Measurements from ENCODE around the gene CXCR2. TPM values are rescaled to one million over a fixed set of nuclear protein-coding genes. Genes with fewer than 3 reads are reported as not detected.
A peak's percentile ranks its signal among the peaks of the same experiment; 100 is the strongest.

Gene CXCR2
- total RNA-seq, 6 donors from 2014 or later: 0.79 to 25.8 (median 7.2) TPM

GRCh38 chr2:218081695-218082094, 44.1 kb upstream of the CXCR2 start:
- DNase-seq: peak in 1 of 2 donors; percentile 43

GRCh38 chr2:218082586-218083351, 43.1 kb upstream of the CXCR2 start:
- no peak for TF ChIP-seq POLR2AphosphoS5 (IDR thresholded peaks at IDR 0.05)
- no peak for TF ChIP-seq POLR2A (IDR thresholded peaks at IDR 0.05)
- H3K27me3 ChIP-seq: no peaks in the 10 kb centered on the region
- H3K4me3 ChIP-seq: no peak overlapping the region
- peaks cover 8 to 13% (median 11%) of the 10 kb centered on the region in 4 donors for H3K9me3 ChIP-seq
- H3K36me3 ChIP-seq: no peaks in the 10 kb centered on the region
- H3K4me1 ChIP-seq: no peaks in the 10 kb centered on the region
- H3K27ac ChIP-seq: no peak overlapping the region
- DNase-seq (no peak), ATAC-seq (ENCODE audit: low FRiP score in 2 of 2) (no peak)
- 68 to 77% methylated on average over 12 to 14 of the region's 14 CpGs for WGBS, 2 donors

More at GRCh38 chr2:218081695-218082094, 44.1 kb upstream of the CXCR2 start:
- H3K27ac ChIP-seq: no peak overlapping the region
- H3K4me1 ChIP-seq: no peaks in the 10 kb centered on the region
- H3K9me3 ChIP-seq: peaks cover 5 to 7% (median 6%) of the 10 kb centered on the region in 4 donors
- H3K27me3 ChIP-seq: no peaks in the 10 kb centered on the region
- 78 to 83% methylated on average over 7 of the region's 7 CpGs for WGBS, 2 donors
- no peak for TF ChIP-seq POLR2AphosphoS5 (IDR thresholded peaks at IDR 0.05)
- no peak for TF ChIP-seq EP300 (IDR thresholded peaks at IDR 0.05)
- H3K36me3 ChIP-seq: no peaks in the 10 kb centered on the region
- H3K4me3 ChIP-seq: no peak overlapping the region
- no peak for ATAC-seq (ENCODE audit: low FRiP score in 2 of 2)

GRCh38 chr2:218083352-218083676, 42.5 kb upstream of the CXCR2 start:
- H3K4me3 ChIP-seq: no peak overlapping the region
- no peak overlapping the region for H3K27ac ChIP-seq
- TF ChIP-seq EP300 (IDR thresholded peaks at IDR 0.05) (no peak), POLR2AphosphoS5 (IDR thresholded peaks at IDR 0.05) (no peak), POLR2A (IDR thresholded peaks at IDR 0.05) (no peak), CTCF (IDR thresholded peaks at IDR 0.05) (no peak)
- no peak for ATAC-seq (ENCODE audit: low FRiP score in 2 of 2)
- H3K27me3 ChIP-seq: no peaks in the 10 kb centered on the region
- DNase-seq: no peak
- peaks cover 8 to 13% (median 11%) of the 10 kb centered on the region in 4 donors for H3K9me3 ChIP-seq
- H3K36me3 ChIP-seq: no peaks in the 10 kb centered on the region
- no peaks in the 10 kb centered on the region for H3K4me1 ChIP-seq
- WGBS, 2 donors: 84% methylated on average over 3 of the region's 3 CpGs

GRCh38 chr2:218086478-218086877, 39.4 kb upstream of the CXCR2 start:
- H3K27me3 ChIP-seq: no peaks in the 10 kb centered on the region
- H3K36me3 ChIP-seq: no peaks in the 10 kb centered on the region
- H3K27ac ChIP-seq: no peak overlapping the region
- no peak for TF ChIP-seq POLR2AphosphoS5 (IDR thresholded peaks at IDR 0.05)
- TF ChIP-seq POLR2A (IDR thresholded peaks at IDR 0.05): no peak
- TF ChIP-seq CTCF (IDR thresholded peaks at IDR 0.05): no peak
- no peak for TF ChIP-seq EP300 (IDR thresholded peaks at IDR 0.05)
- DNase-seq (no peak), ATAC-seq (ENCODE audit: low FRiP score in 2 of 2) (no peak)
- H3K9me3 ChIP-seq: peaks cover 8 to 13% (median 11%) of the 10 kb centered on the region in 4 donors
- H3K4me1 ChIP-seq: no peaks in the 10 kb centered on the region
- H3K4me3 ChIP-seq: no peak overlapping the region

GRCh38 chr2:218089259-218089658, 36.6 kb upstream of the CXCR2 start:
- no peak for DNase-seq
- Histone ChIP-seq H3K9me3 (peaks cover 8 to 13% (median 11%) of the 10 kb centered on the region in 4 donors), H3K4me1 (no peaks in the 10 kb centered on the region), H3K36me3 (no peaks in the 10 kb centered on the region), H3K4me3 (no peak overlapping the region), H3K27ac (no peak overlapping the region), H3K27me3 (no peaks in the 10 kb centered on the region)
- ATAC-seq (ENCODE audit: low FRiP score in 2 of 2): no peak
- TF ChIP-seq POLR2A (IDR thresholded peaks at IDR 0.05) (no peak), CTCF (IDR thresholded peaks at IDR 0.05) (no peak), POLR2AphosphoS5 (IDR thresholded peaks at IDR 0.05) (no peak), EP300 (IDR thresholded peaks at IDR 0.05) (no peak)
- WGBS, 2 donors: 75 to 78% methylated on average over 8 of the region's 8 CpGs

- no peaks in the 10 kb centered on the region for H3K27me3 ChIP-seq
- peaks cover under 1 to 7% (median 6%) of the 10 kb centered on the region in 4 donors for H3K9me3 ChIP-seq
- TF ChIP-seq CTCF (IDR thresholded peaks at IDR 0.05): no peak
- no peak for TF ChIP-seq EP300 (IDR thresholded peaks at IDR 0.05)
- TF ChIP-seq POLR2A (IDR thresholded peaks at IDR 0.05): no peak
- no peak for TF ChIP-seq POLR2AphosphoS5 (IDR thresholded peaks at IDR 0.05)
- H3K27ac ChIP-seq: no peak overlapping the region
- ATAC-seq (ENCODE audit: low FRiP score in 2 of 2) (peak; percentile 19 to 31), DNase-seq (no peak)
- H3K36me3 ChIP-seq: no peaks in the 10 kb centered on the region
- H3K4me3 ChIP-seq: no peak overlapping the region
- WGBS, 2 donors: 67 to 90% methylated on average over 3 of the region's 3 CpGs
- H3K4me1 ChIP-seq: no peaks in the 10 kb centered on the region
These were observed 34.1 kb upstream of the CXCR2 start for GRCh38 chr2:218091746-218092145.
